HepG2 (cell line): Measurements from ENCODE around the gene NEDD4L. TPM values are rescaled to one million over a fixed set of nuclear protein-coding genes. Genes with fewer than 3 reads are reported as not detected.

Source experiments
- ARHGAP35 ChIP-seq: sonication (generic); formaldehyde crosslinking; IDR thresholded peaks from 2 replicates; pipeline ENCODE4 v1.9.0; 2022; ENCODE audit warnings: mild to moderate bottlenecking, inconsistent platforms, moderate library complexity, missing genetic modification reagents, borderline replicate concordance
- CBFB ChIP-seq: sonication (generic); formaldehyde crosslinking; IDR thresholded peaks from 2 replicates; pipeline ENCODE4 v1.4.0; 2020; ENCODE audit warnings: missing genetic modification reagents
- FOXO4 ChIP-seq: sonication (generic); formaldehyde crosslinking; conservative IDR thresholded peaks from 2 replicates; pipeline ENCODE4 v1.8.1; 2023; ENCODE audit warnings: missing genetic modification reagents
- GLI4 ChIP-seq: sonication (generic); formaldehyde crosslinking; IDR thresholded peaks from 2 replicates; pipeline ENCODE4 v1.5.1; 2020; ENCODE audit warnings: missing genetic modification reagents, mild to moderate bottlenecking, moderate library complexity, borderline replicate concordance
- HDAC1 ChIP-seq: sonication (generic); formaldehyde crosslinking; IDR thresholded peaks from 2 replicates; pipeline ENCODE4 v1.5.1; 2020; ENCODE audit warnings: mild to moderate bottlenecking, missing genetic modification reagents
- KAT7 ChIP-seq: IDR thresholded peaks from 2 replicates; pipeline ENCODE4 v1.6.1; 2018; ENCODE audit warnings: borderline replicate concordance, missing compliant biosample characterization
- KDM5A ChIP-seq: fragments of 200-600 bp; sonication (generic); IDR thresholded peaks from 2 replicates; pipeline ENCODE4 v1.7.0; 2018; ENCODE audit warnings: antibody characterized with exemption, mild to moderate bottlenecking, low read length, borderline replicate concordance
- MIXL1 ChIP-seq: IDR thresholded peaks from 2 replicates; pipeline ENCODE4 v1.6.1; 2016
- MXD4 ChIP-seq: IDR thresholded peaks from 2 replicates; pipeline ENCODE4 v1.6.1; 2016; ENCODE audit warnings: mild to moderate bottlenecking, missing biosample characterization, missing genetic modification reagents
- NR2F6 ChIP-seq, 2 experiments: IDR thresholded peaks; 2 replicates each; pipeline ENCODE4 v1.6.1; 2016; ENCODE audit warnings: antibody characterized with exemption in 1 of 2, mild to moderate bottlenecking in 1 of 2
- PHF20 ChIP-seq: sonication (generic); formaldehyde crosslinking; IDR thresholded peaks from 2 replicates; pipeline ENCODE4 v1.5.0; 2020; ENCODE audit warnings: mild to moderate bottlenecking, missing genetic modification reagents
- SMARCC2 ChIP-seq: fragments of 450-650 bp; IDR thresholded peaks from 2 replicates; pipeline ENCODE4 v1.6.1; 2017; ENCODE audit warnings: antibody characterized with exemption, mild to moderate bottlenecking
- SP140L ChIP-seq: sonication (generic); formaldehyde crosslinking; IDR thresholded peaks from 2 replicates; pipeline ENCODE4 v1.4.0; 2020; ENCODE audit warnings: missing genetic modification reagents, borderline replicate concordance
- SP4 ChIP-seq: sonication (generic); formaldehyde crosslinking; IDR thresholded peaks from 2 replicates; pipeline ENCODE4 v1.8.1; 2023; ENCODE audit warnings: mild to moderate bottlenecking, missing genetic modification reagents
- SRSF9 ChIP-seq: fragments of 200-400 bp; formaldehyde crosslinking; IDR thresholded peaks from 2 replicates; pipeline ENCODE4 v1.6.1; 2018; ENCODE audit warnings: borderline replicate concordance, mild to moderate bottlenecking, low read depth, low read length; ENCODE audit not compliant: insufficient read depth, poor library complexity, severe bottlenecking
- TCF12 ChIP-seq, 2 experiments: fragments of 450-650 bp in 1 of 2; sonication (generic) in 1 of 2; formaldehyde crosslinking in 1 of 2; IDR thresholded peaks; 2 replicates each; pipeline versions ENCODE4 v1.6.1 to v1.8.0; 2017 to 2022; ENCODE audit warnings: antibody characterized with exemption in 1 of 2, mild to moderate bottlenecking in 1 of 2, missing genetic modification reagents in 1 of 2, moderate library complexity in 1 of 2
- TEAD2 ChIP-seq: sonication (generic); formaldehyde crosslinking; IDR thresholded peaks from 2 replicates; pipeline ENCODE4 v1.9.0; 2021; ENCODE audit warnings: missing genetic modification reagents
- THAP8 ChIP-seq: sonication (generic); formaldehyde crosslinking; IDR thresholded peaks from 2 replicates; pipeline ENCODE4 v1.5.1; 2020; ENCODE audit warnings: missing genetic modification reagents, mild to moderate bottlenecking, borderline replicate concordance
- ZBTB21 ChIP-seq: sonication (generic); formaldehyde crosslinking; IDR thresholded peaks from 2 replicates; pipeline ENCODE4 v1.4.0; 2020; ENCODE audit warnings: missing genetic modification reagents
- ZFAT ChIP-seq: sonication (generic); formaldehyde crosslinking; conservative IDR thresholded peaks from 2 replicates; pipeline ENCODE4 v1.8.1; 2023; ENCODE audit warnings: missing genetic modification reagents, inconsistent platforms
- ZIK1 ChIP-seq: sonication (generic); formaldehyde crosslinking; IDR thresholded peaks from 2 replicates; pipeline ENCODE4 v1.5.0; 2020; ENCODE audit warnings: mild to moderate bottlenecking, low read depth, missing genetic modification reagents, borderline replicate concordance
- ZNF136 ChIP-seq: sonication (generic); formaldehyde crosslinking; IDR thresholded peaks from 2 replicates; pipeline ENCODE4 v1.8.1; 2022; ENCODE audit warnings: low read depth, mild to moderate bottlenecking, moderate library complexity, missing genetic modification reagents
- ZNF230 ChIP-seq: sonication (generic); formaldehyde crosslinking; IDR thresholded peaks from 2 replicates; pipeline ENCODE4 v1.4.0; 2020; ENCODE audit warnings: mild to moderate bottlenecking, missing genetic modification reagents
- ZNF567 ChIP-seq: sonication (generic); formaldehyde crosslinking; IDR thresholded peaks from 2 replicates; pipeline ENCODE4 v1.8.1; 2023; ENCODE audit warnings: mild to moderate bottlenecking, missing genetic modification reagents, borderline replicate concordance
- ZNF616 ChIP-seq: sonication (generic); formaldehyde crosslinking; IDR thresholded peaks from 2 replicates; pipeline ENCODE4 v1.5.0; 2020; ENCODE audit warnings: low read depth, mild to moderate bottlenecking, missing genetic modification reagents
- ZNF660 ChIP-seq: sonication (generic); formaldehyde crosslinking; IDR thresholded peaks from 2 replicates; pipeline ENCODE4 v1.5.1; 2020; ENCODE audit warnings: mild to moderate bottlenecking, low read depth, missing genetic modification reagents, borderline replicate concordance
- ZNF773 ChIP-seq: sonication (generic); formaldehyde crosslinking; IDR thresholded peaks from 2 replicates; pipeline ENCODE4 v1.4.0; 2020; ENCODE audit warnings: missing genetic modification reagents, borderline replicate concordance
- polyA plus RNA-seq, 8 experiments: library from polyadenylated mRNA; depleted of rRNA in 3 of 8; stranded (reverse) in 7 of 8; unstranded in 1 of 8; fragments of >200 nt; fragmentation: Illumina TruSeq in 4 of 8; extraction: Trizol in 4 of 8; gene quantifications; 2 replicates each; pipeline versions ENCODE4 v1.2.1 to v1.2.3, GENCODE V29; 2011 to 2016; ENCODE audit warnings: low read depth in 4 of 8, missing spikeins in 1 of 8, mixed read lengths in 1 of 8; ENCODE audit not compliant: insufficient read depth in 1 of 8
- total RNA-seq, 5 experiments: library from RNA; depleted of rRNA; stranded (reverse); fragments of >200 nt; fragmentation: Illumina TruSeq; extraction: Trizol; gene quantifications; 2 replicates each; pipeline ENCODE4 v1.2.3, GENCODE V29; 2016; ENCODE audit warnings: low read depth in 1 of 5
- TF ChIP-seq, protein P1 (sequence below): sonication (generic); formaldehyde crosslinking; IDR thresholded peaks from 2 replicates; pipeline ENCODE4 v1.4.0; 2020; ENCODE audit warnings: missing genetic modification reagents; ENCODE audit errors: not compliant biosample characterization

The NEDD4L gene
- total and polyA plus RNA-seq, 2 of the 13 experiments (the other 11 are each of a cell fraction or from before 2014, with no cell fraction given) = 168 to 390 TPM

GRCh38 chr18:58402951-58403702 lies 359.1 kb downstream of the NEDD4L start (continued):
- TF ChIP-seq KDM5A (no peak), MIXL1 (CRISPR knock-in tag) (peak; percentile 84), SP140L (CRISPR knock-in tag) (no peak), MXD4 (peak; percentile 34; the same call in 1 of the 2 replicates), ARHGAP35 (CRISPR knock-in tag) (peak; percentile 75), GLI4 (peak; percentile 89; the same call in 1 of the 2 replicates), HDAC1 (CRISPR knock-in tag) (peak; percentile 95), FOXO4 (CRISPR knock-in tag) (peak; percentile 93; the same call in 1 of the 2 replicates), ZNF230 (CRISPR knock-in tag) (peak; percentile 6; the same call in 1 of the 2 replicates), ZNF616 (CRISPR knock-in tag) (no peak), TEAD2 (no peak), SRSF9 (no peak), NR2F6 (IDR thresholded peaks at IDR 0.05) (peak; percentile 92), NR2F6 (CRISPR knock-in tag; IDR thresholded peaks at IDR 0.05) (peak; percentile 97), ZNF136 (CRISPR knock-in tag) (peak; percentile 85; the same call in 1 of the 2 replicates), TCF12 (IDR thresholded peaks at IDR 0.05) (no peak), TCF12 (CRISPR knock-in tag; IDR thresholded peaks at IDR 0.05) (peak; percentile 98), PHF20 (CRISPR knock-in tag) (no peak), ZNF567 (CRISPR knock-in tag) (0 out of 2 replicates have a peak, but pooled peaks have one; percentile 62), SP4 (CRISPR knock-in tag) (no peak), ZBTB21 (CRISPR knock-in tag) (no peak), ZIK1 (CRISPR knock-in tag) (0 out of 2 replicates have a peak, but pooled peaks have one; percentile 84), KAT7 (CRISPR knock-in tag) (no peak), ZNF660 (CRISPR knock-in tag) (no peak), CBFB (CRISPR knock-in tag) (peak; percentile 19; the same call in 1 of the 2 replicates), THAP8 (CRISPR knock-in tag) (no peak; the same call in 1 of the 2 replicates), ZFAT (CRISPR knock-in tag) (no peak), ZNF773 (CRISPR knock-in tag) (no peak), SMARCC2 (no peak)
- TF ChIP-seq, protein P1, sequence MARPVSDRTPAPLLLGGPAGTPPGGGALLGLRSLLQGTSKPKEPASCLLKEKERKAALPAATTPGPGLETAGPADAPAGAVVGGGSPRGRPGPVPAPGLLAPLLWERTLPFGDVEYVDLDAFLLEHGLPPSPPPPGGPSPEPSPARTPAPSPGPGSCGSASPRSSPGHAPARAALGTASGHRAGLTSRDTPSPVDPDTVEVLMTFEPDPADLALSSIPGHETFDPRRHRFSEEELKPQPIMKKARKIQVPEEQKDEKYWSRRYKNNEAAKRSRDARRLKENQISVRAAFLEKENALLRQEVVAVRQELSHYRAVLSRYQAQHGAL = no peak
